Neuronal stem cell (in vitro differentiated cells): ENCODE measurements around the gene SMYD5.
A peak's percentile ranks its signal among the peaks of the same experiment; 100 is the strongest.
"Not testable (repeated sequence)": the region's sequence is repeated elsewhere in the genome, so short reads cannot be mapped to it uniquely, and the experiment has no call there.

ENCODE experiments used
- DNase-seq: peaks from one replicate; pipeline ENCODE4 v3.0.0-alpha.2; 2013; ENCODE audit warnings: low spot score
- H2AFZ ChIP-seq: one replicate; pipeline ENCODE4 v1.6.1; 2013; ENCODE audit warnings: mild to moderate bottlenecking, low read length, inconsistent platforms
- H2AK5ac ChIP-seq: 2 replicates; pipeline ENCODE4 v1.6.1; 2013; ENCODE audit warnings: low read depth, mild to moderate bottlenecking, inconsistent platforms, low read length, moderate library complexity, mixed read lengths
- H2BK120ac ChIP-seq: 2 replicates; pipeline ENCODE4 v1.6.1; 2013; ENCODE audit warnings: low read depth, mild to moderate bottlenecking, inconsistent platforms, low read length, moderate library complexity, mixed read lengths
- H2BK12ac ChIP-seq: one replicate; pipeline ENCODE4 v1.6.1; 2013; ENCODE audit warnings: low read length, inconsistent platforms
- H2BK15ac ChIP-seq: 2 replicates; pipeline ENCODE4 v1.6.1; 2013; ENCODE audit warnings: mild to moderate bottlenecking, low read length, inconsistent platforms, mixed read lengths
- H2BK5ac ChIP-seq: one replicate; pipeline ENCODE4 v1.6.1; 2013; ENCODE audit warnings: inconsistent platforms, mild to moderate bottlenecking, low read length, moderate library complexity
- H3K14ac ChIP-seq: one replicate; pipeline ENCODE4 v1.6.1; 2013; ENCODE audit warnings: low read length, inconsistent platforms
- H3K18ac ChIP-seq: 2 replicates; pipeline ENCODE4 v1.6.1; 2013; ENCODE audit warnings: low read length, inconsistent platforms
- H3K23ac ChIP-seq: 2 replicates; pipeline ENCODE4 v1.6.1; 2013; ENCODE audit warnings: low read depth, mild to moderate bottlenecking, mixed read lengths, low read length, inconsistent platforms; ENCODE audit not compliant: poor library complexity
- H3K27ac ChIP-seq: replicated peaks from 3 replicates; pipeline ENCODE4 v1.5.1; 2013; ENCODE audit warnings: low read length, inconsistent platforms
- H3K27me3 ChIP-seq, 3 experiments: 2 replicates each; pipeline ENCODE4 v1.6.1; 2013; ENCODE audit warnings: low read length in 3 of 3, mild to moderate bottlenecking in 2 of 3, inconsistent platforms in 1 of 3, low read depth in 1 of 3, mixed read lengths in 1 of 3, moderate library complexity in 1 of 3; ENCODE audit not compliant: control insufficient read depth in 3 of 3, insufficient read depth in 3 of 3
- H3K36me3 ChIP-seq, 2 donors: replicated peaks in 1 of 2; 2 replicates each; pipeline ENCODE4 v1.6.1; 2013; ENCODE audit warnings: low read length in 2 of 2; ENCODE audit not compliant: control insufficient read depth in 2 of 2, insufficient read depth in 2 of 2
- H3K4ac ChIP-seq: 2 replicates; pipeline ENCODE4 v1.6.1; 2013; ENCODE audit warnings: inconsistent platforms, mild to moderate bottlenecking, low read length, moderate library complexity
- H3K4me1 ChIP-seq, 2 donors: 1 replicate in 1 of 2; 2 replicates in 1 of 2; pipeline ENCODE4 v1.6.1; 2013; ENCODE audit warnings: low read length in 2 of 2, low read depth in 1 of 2; ENCODE audit not compliant: control insufficient read depth in 2 of 2, insufficient read depth in 1 of 2
- H3K4me2 ChIP-seq: one replicate; pipeline ENCODE4 v1.6.1; 2013; ENCODE audit warnings: mild to moderate bottlenecking, low read length, inconsistent platforms; ENCODE audit not compliant: insufficient read depth, poor library complexity, severe bottlenecking
- H3K4me3 ChIP-seq, 2 donors: 2 replicates each; pipeline ENCODE4 v1.5.1; 2013; ENCODE audit warnings: low read length in 2 of 2, mild to moderate bottlenecking in 2 of 2, inconsistent platforms in 1 of 2, moderate library complexity in 1 of 2
- H3K79me1 ChIP-seq: one replicate; pipeline ENCODE4 v1.6.1; 2013; ENCODE audit warnings: low read depth, mild to moderate bottlenecking, inconsistent platforms, low read length, moderate library complexity
- H3K9ac ChIP-seq: one replicate; pipeline ENCODE4 v1.6.1; 2013; ENCODE audit warnings: mild to moderate bottlenecking, low read depth, low read length, inconsistent platforms; ENCODE audit not compliant: poor library complexity
- H3K9me3 ChIP-seq, 2 donors: replicated peaks in 1 of 2; 2 replicates each; pipeline versions ENCODE3 to v1.6.1; 2013; ENCODE audit warnings: low read length in 2 of 2, mild to moderate bottlenecking in 2 of 2, inconsistent platforms in 1 of 2, low read depth in 1 of 2, mixed read lengths in 1 of 2, moderate library complexity in 1 of 2; ENCODE audit not compliant: control insufficient read depth in 2 of 2, insufficient read depth in 1 of 2
- H4K8ac ChIP-seq: one replicate; pipeline ENCODE4 v1.6.1; 2013; ENCODE audit warnings: low read depth, mild to moderate bottlenecking, inconsistent platforms, low read length, moderate library complexity
- H4K91ac ChIP-seq: one replicate; pipeline ENCODE4 v1.6.1; 2013; ENCODE audit warnings: low read length, low read depth, mild to moderate bottlenecking, inconsistent platforms; ENCODE audit not compliant: poor library complexity
- WGBS, 2 donors: extraction: QIAGEN DNeasy Blood & Tissue Kit; methylation state at CpG; one replicate each; pipeline ENCODE4 v1.1.7; 2013; ENCODE audit warnings: missing lambda C conversion rate in 2 of 2, mixed read lengths in 1 of 2; ENCODE audit not compliant: insufficient read length in 2 of 2, insufficient replicate concordance in 1 of 2; ENCODE audit errors: extremely low coverage in 2 of 2; 5-methylcytosine and 5-hydroxymethylcytosine counted together

Gene SMYD5

DNA sequence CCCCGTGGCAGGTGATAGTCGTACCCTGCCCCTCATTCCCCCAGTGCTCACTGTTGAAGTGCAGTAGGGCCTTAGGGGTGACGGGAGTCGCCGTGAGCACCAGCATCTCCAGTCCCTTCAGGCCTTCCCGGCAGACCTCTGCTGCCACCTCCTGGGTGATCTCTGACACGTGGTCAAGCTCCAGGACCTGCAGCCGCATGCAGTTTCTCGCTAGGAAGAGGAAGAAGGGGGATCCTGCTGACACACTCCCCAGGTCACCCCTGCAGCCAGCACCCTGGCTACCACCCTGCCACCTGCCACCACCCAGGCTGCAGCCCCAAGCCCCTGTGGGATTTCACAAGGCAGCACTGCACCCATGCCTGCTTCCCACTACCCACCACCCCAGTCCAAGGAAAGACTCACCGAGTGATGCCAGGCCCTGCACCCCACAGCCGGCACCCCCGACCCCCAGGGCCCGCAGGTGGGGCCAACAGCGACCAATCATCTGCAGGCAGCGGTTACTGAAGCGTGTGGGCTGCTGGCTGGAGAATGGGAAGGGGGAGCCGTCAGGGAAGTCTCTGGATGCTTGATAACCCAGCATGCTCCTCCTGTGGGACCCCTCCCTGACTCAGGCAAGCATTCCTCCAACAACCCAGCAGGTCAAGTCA is 46.4 kb downstream of the SMYD5 start:
- Histone ChIP-seq H2BK120ac (no peak overlapping the region), H3K4me2 (no peak overlapping the region), H2BK15ac (no peak overlapping the region), H3K9me3 (no peaks in the 10 kb centered on the region), H2BK12ac (no peak overlapping the region), H3K27ac (no peak overlapping the region), H3K9ac (peak overlapping the region; percentile 50), H3K36me3 (peaks cover 6 to 15% of the 10 kb centered on the region in 2 donors), H3K27me3 (no peaks in the 10 kb centered on the region), H3K79me1 (no peaks in the 10 kb centered on the region), H3K18ac (peak overlapping the region; percentile 87), H2AK5ac (peak overlapping the region; percentile 28), H4K8ac (peak overlapping the region; percentile 79), H2BK5ac (no peak overlapping the region), H3K4me1 (peaks cover 0 to 2% of the 10 kb centered on the region in 2 donors), H3K23ac (no peak overlapping the region), H3K14ac (peak overlapping the region; percentile 21), H3K4ac (peak overlapping the region; percentile 61), H2AFZ (no peak overlapping the region), H4K91ac (no peak overlapping the region), H3K4me3 (no peak overlapping the region)
- WGBS, 2 donors: no CpG with 5 or more reads among the region's 17 CpGs
- no peak for DNase-seq

DNA sequence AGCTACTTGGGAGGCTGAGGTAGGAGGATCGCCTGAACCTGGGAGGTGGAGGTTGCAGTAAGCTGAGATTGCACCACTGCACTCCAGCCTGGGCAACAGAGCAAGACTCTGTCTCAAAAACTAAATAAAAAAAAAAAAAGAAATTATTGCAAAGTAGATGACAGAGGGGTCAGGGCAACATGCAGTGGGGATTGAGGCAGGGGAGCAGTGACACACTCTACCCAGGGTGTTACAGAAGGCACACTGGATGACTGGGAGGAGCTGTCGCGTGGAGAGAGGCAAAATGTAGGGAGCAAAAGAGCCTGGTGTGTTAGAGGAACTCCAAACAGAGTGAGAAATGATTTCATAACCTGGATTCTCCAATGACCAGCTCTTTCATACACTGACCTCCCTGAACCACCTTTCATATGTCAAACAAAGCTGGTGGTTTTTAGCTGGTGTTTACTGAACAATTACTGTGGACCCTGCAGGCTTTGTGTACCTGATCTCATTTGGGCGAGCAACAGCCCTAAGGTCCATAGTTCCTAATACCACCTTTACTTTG is 48.1 kb downstream of the SMYD5 start:
- Histone ChIP-seq H4K8ac (no peak overlapping the region), H2BK5ac (no peak overlapping the region), H3K79me1 (peaks cover 7% of the 10 kb centered on the region), H2BK12ac (no peak overlapping the region), H3K4me3 (no peak overlapping the region), H3K14ac (no peak overlapping the region), H2BK120ac (no peak overlapping the region), H3K27ac (no peak overlapping the region), H2AFZ (no peak overlapping the region), H3K36me3 (peaks cover 6 to 9% of the 10 kb centered on the region in 2 donors), H4K91ac (no peak overlapping the region), H3K4ac (no peak overlapping the region), H3K4me1 (peaks cover 0 to 2% of the 10 kb centered on the region in 2 donors), H2AK5ac (no peak overlapping the region), H3K9ac (no peak overlapping the region), H3K18ac (no peak overlapping the region), H3K4me2 (no peak overlapping the region), H2BK15ac (no peak overlapping the region), H3K23ac (no peak overlapping the region), H3K9me3 (no peaks in the 10 kb centered on the region), H3K27me3 (no peaks in the 10 kb centered on the region)
- WGBS, 2 donors: no CpG with 5 or more reads among the region's 4 CpGs
- DNase-seq: no peak

DNA sequence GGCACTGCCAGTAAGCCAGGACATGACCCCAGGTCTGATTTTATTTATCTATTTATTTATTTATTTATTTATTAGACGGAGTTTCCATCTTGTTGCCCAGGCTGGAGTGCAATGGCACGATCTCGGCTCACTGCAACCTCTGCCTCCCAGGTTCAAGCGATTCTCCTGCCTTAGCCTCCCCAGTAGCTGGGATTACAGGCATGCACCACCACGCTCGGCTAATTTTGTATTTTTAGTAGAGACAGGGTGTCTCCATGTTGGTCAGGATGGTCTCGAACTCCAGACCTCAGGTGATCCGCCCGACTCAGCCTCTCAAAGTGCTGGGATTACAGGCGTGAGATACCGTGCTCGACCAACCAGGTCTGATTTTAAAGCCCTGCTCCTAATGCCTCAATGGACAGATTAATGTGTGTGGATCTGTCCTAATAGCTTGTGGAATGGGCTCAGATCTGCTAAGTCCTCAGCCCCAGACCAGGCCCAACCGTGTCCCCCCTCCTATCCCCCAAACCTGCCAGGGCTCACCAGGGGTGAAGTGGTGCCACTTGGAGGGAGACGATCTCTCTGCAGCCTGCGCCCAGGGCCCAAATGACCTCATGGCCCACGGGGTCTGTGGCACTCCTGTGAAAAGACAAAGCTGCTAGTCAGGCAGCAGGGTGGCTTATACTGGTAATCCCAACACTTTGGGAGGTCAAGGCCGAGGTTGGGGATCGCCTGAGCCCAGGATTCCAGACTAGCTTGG is 48.8 kb downstream of the SMYD5 start:
- not testable (repeated sequence) for H2BK120ac ChIP-seq, H2AFZ ChIP-seq, DNase-seq, H4K91ac ChIP-seq, H3K4me1 ChIP-seq, H3K9ac ChIP-seq, H3K4me3 ChIP-seq, H3K9me3 ChIP-seq, H3K27ac ChIP-seq, H3K27me3 ChIP-seq, H2BK12ac ChIP-seq, H3K4ac ChIP-seq, H2BK5ac ChIP-seq, H2AK5ac ChIP-seq, H3K14ac ChIP-seq, H4K8ac ChIP-seq, H3K79me1 ChIP-seq, H3K23ac ChIP-seq, H3K36me3 ChIP-seq, H3K4me2 ChIP-seq, H2BK15ac ChIP-seq
- WGBS, 2 donors: no CpG with 5 or more reads among the region's 18 CpGs
- peak overlapping the region; percentile 38 for H3K18ac ChIP-seq
